Left ventricle myocardium inferior (tissue), 1 donor: ENCODE data around the gene TTC39A. TPM values are rescaled to one million over a fixed set of nuclear protein-coding genes. Genes with fewer than 3 reads are reported as not detected.

Experiments used
- DNase-seq: peaks from one replicate; pipeline ENCODE4 v3.0.0-alpha.2; 2020
- H3K27ac ChIP-seq: fragments of 200-600 bp; replicated peaks from 2 replicates; pipeline ENCODE4 v1.8.0; 2021
- H3K27me3 ChIP-seq: fragments of 200-600 bp; 2 replicates; pipeline ENCODE4 v1.8.0; 2021; ENCODE audit warnings: low read depth
- H3K36me3 ChIP-seq: fragments of 200-600 bp; 2 replicates; pipeline ENCODE4 v1.8.0; 2021
- H3K4me1 ChIP-seq: fragments of 200-600 bp; 2 replicates; pipeline ENCODE4 v1.8.0; 2021
- H3K4me3 ChIP-seq: fragments of 200-600 bp; 2 replicates; pipeline ENCODE4 v1.8.0; 2021; ENCODE audit warnings: mild to moderate bottlenecking, moderate library complexity
- H3K9me3 ChIP-seq: fragments of 200-600 bp; replicated peaks from 2 replicates; pipeline ENCODE4 v1.8.0; 2021
- CTCF ChIP-seq: fragments of 200-600 bp; IDR thresholded peaks from 2 replicates; pipeline ENCODE4 v1.8.0; 2021; ENCODE audit warnings: antibody characterized with exemption, mild to moderate bottlenecking, borderline replicate concordance
- intact Hi-C: fragments of 100-400 bp; cut with micrococcal nuclease; formaldehyde crosslinking; loops from one replicate; pipeline ENCODE4 v1.11.0; 2022
- total RNA-seq: library from RNA; stranded (reverse); fragmentation: NEBNext Ultra II Directional; extraction: Animal tissue kit (Norgen Biotek cat#: 25700); gene quantifications from one replicate; pipeline ENCODE4 v1.2.1, GENCODE V29; 2021
- donor health status: DM: no; HTN: yes; CAD: no; lungs with severe emphysema.

The TTC39A gene
- total RNA-seq, 1 donor from 2014 or later = 25.7 TPM

GRCh38 chr1:51308636-51309035 lies 21.7 kb downstream of the TTC39A start:
- Histone ChIP-seq H3K9me3 (no peaks in the 10 kb centered on the region), H3K4me3 (no peak overlapping the region), H3K4me1 (no peaks in the 10 kb centered on the region), H3K27me3 (no peaks in the 10 kb centered on the region), H3K36me3 (peaks cover 5% of the 10 kb centered on the region), H3K27ac (no peak overlapping the region)
- no peak for TF ChIP-seq CTCF
- no peak for DNase-seq
- intact Hi-C loops = no loop called here

- H3K36me3 ChIP-seq = peaks cover 3% of the 10 kb centered on the region
- intact Hi-C loops = no loop called here
Measured at GRCh38 chr1:51306950-51307349, 23.4 kb downstream of the TTC39A start.

GRCh38 chr1:51305371-51305823 lies 25.0 kb downstream of the TTC39A start:
- intact Hi-C loops = no loop called here
- no peaks in the 10 kb centered on the region for H3K27me3 ChIP-seq
- no peak for DNase-seq
- H3K27ac ChIP-seq = no peak overlapping the region
- H3K4me3 ChIP-seq = no peak overlapping the region
- TF ChIP-seq CTCF = no peak
- H3K4me1 ChIP-seq = no peaks in the 10 kb centered on the region
- H3K9me3 ChIP-seq = no peaks in the 10 kb centered on the region
- no peaks in the 10 kb centered on the region for H3K36me3 ChIP-seq

More at GRCh38 chr1:51306950-51307349, 23.4 kb downstream of the TTC39A start:
- no peak for DNase-seq
- no peak for TF ChIP-seq CTCF
- no peak overlapping the region for H3K27ac ChIP-seq
- no peaks in the 10 kb centered on the region for H3K27me3 ChIP-seq
- H3K9me3 ChIP-seq = no peaks in the 10 kb centered on the region
- no peak overlapping the region for H3K4me3 ChIP-seq
- no peaks in the 10 kb centered on the region for H3K4me1 ChIP-seq

- Histone ChIP-seq H3K27ac (no peak overlapping the region), H3K4me1 (no peaks in the 10 kb centered on the region), H3K9me3 (no peaks in the 10 kb centered on the region), H3K4me3 (no peak overlapping the region), H3K27me3 (no peaks in the 10 kb centered on the region), H3K36me3 (no peaks in the 10 kb centered on the region)
- DNase-seq = no peak
- intact Hi-C loops = no loop called here
- TF ChIP-seq CTCF = no peak
Measured at GRCh38 chr1:51304360-51304759, 26.0 kb downstream of the TTC39A start.

- no peak for DNase-seq
- no peak overlapping the region for H3K27ac ChIP-seq
- no peaks in the 10 kb centered on the region for H3K36me3 ChIP-seq
- no peaks in the 10 kb centered on the region for H3K9me3 ChIP-seq
- no peaks in the 10 kb centered on the region for H3K27me3 ChIP-seq
- intact Hi-C loops = no loop called here
- TF ChIP-seq CTCF = no peak
- no peak overlapping the region for H3K4me3 ChIP-seq
- H3K4me1 ChIP-seq = no peaks in the 10 kb centered on the region
Measured at GRCh38 chr1:51303751-51304251, 26.6 kb downstream of the TTC39A start.
